Diencephalon (tissue), 1 donor: ENCODE measurements around the gene LCE3B. TPM values are rescaled to one million over a fixed set of nuclear protein-coding genes. Genes with fewer than 3 reads are reported as not detected.

ENCODE experiments used
- small RNA-seq: library from RNA; depleted of rRNA; stranded (forward); fragments of <200 nt; gene quantifications from one replicate; pipeline ENCODE3, GENCODE V24; 2014
- total RNA-seq: library from RNA; depleted of rRNA; stranded (reverse); fragments of >200 nt; gene quantifications from one replicate; pipeline ENCODE4 v1.2.3, GENCODE V29; 2014

LCE3B gene
- not detected for total RNA-seq

GRCh38 chr1:152613511-152613910 is at the start of gene LCE3B:
LCE3B (plus strand) TSS chr1:152613811; CDS start chr1:152613811, 0 bp downstream.

GRCh38 chr1:152566681-152567080 is 46.9 kb upstream of the LCE3B start, which contains the start of gene LCE3E:
LCE3E (minus strand) TSS chr1:152566780; CDS start chr1:152566208, 572 bp downstream.

GRCh38 chr1:152580433-152580832 is 33.2 kb upstream of the LCE3B start, which contains the start of gene LCE3D:
LCE3D (minus strand) TSS chr1:152580516; CDS start chr1:152579936, 580 bp downstream.

GRCh38 chr1:152599934-152600333 is 13.7 kb upstream of the LCE3B start, which contains the start of gene LCE3C:
LCE3C (plus strand) TSS chr1:152600234; CDS start chr1:152600732, 498 bp downstream.

GRCh38 chr1:152622803-152623202 is 9.2 kb downstream of the LCE3B start, which contains the start of gene LCE3A:
LCE3A (minus strand) TSS chr1:152623103; CDS start chr1:152623103, 0 bp downstream.

GRCh38 chr1:152663098-152663497 is 49.5 kb downstream of the LCE3B start, which contains the start of gene LCE2D:
LCE2D (plus strand) TSS chr1:152663380; CDS start chr1:152664106, 726 bp downstream.

Small RNA genes lying within 50 kb of the gene (small RNA-seq; reads per million reads assigned to genes)
- gene LCE3A = not detected
- not detected for gene LCE3B

Other genes with a start within 250 kb of the LCE3B start
- not detected for gene CRNN, start 199.5 kb upstream of the LCE3B start, total RNA-seq
- not detected for gene LCE5A, start 103.0 kb upstream of the LCE3B start, total RNA-seq
- not detected for gene CRCT1, start 99.3 kb upstream of the LCE3B start, total RNA-seq
- gene LCE3E, start 47.0 kb upstream of the LCE3B start, total RNA-seq = not detected
- gene LCE3D, start 33.3 kb upstream of the LCE3B start, total RNA-seq = not detected
- not detected for gene LCE3C, start 13.6 kb upstream of the LCE3B start, total RNA-seq
- gene LCE3A, start 9.3 kb downstream of the LCE3B start, total RNA-seq = not detected
- not detected for gene LCE2D, start 49.6 kb downstream of the LCE3B start, total RNA-seq
- not detected for gene LCE2C, start 61.5 kb downstream of the LCE3B start, total RNA-seq
- gene LCE2B, start 72.3 kb downstream of the LCE3B start, total RNA-seq = not detected
- gene LCE2A, start 84.5 kb downstream of the LCE3B start, total RNA-seq = not detected
- not detected for gene LCE4A, start 94.3 kb downstream of the LCE3B start, total RNA-seq
- not detected for gene KPRP, start 144.2 kb downstream of the LCE3B start, total RNA-seq
- not detected for gene LCE1F, start 161.3 kb downstream of the LCE3B start, total RNA-seq
- not detected for gene LCE1E, start 172.4 kb downstream of the LCE3B start, total RNA-seq
- not detected for gene LCE1D, start 182.9 kb downstream of the LCE3B start, total RNA-seq
- not detected for gene LCE1C, start 192.8 kb downstream of the LCE3B start, total RNA-seq
- not detected for gene LCE1B, start 198.2 kb downstream of the LCE3B start, total RNA-seq
- not detected for gene LCE1A, start 213.7 kb downstream of the LCE3B start, total RNA-seq
- gene LCE6A, start 229.0 kb downstream of the LCE3B start, total RNA-seq = not detected
- not detected for gene LCE7A, start 246.2 kb downstream of the LCE3B start, total RNA-seq